GM18868 (cell line): Measurements from ENCODE around the gene EIF3I.

Experiments
- ATAC-seq: cut with Tn5 transposase; IDR thresholded peaks from one replicate; pipeline ENCODE4 v1.9.1; 2021; ENCODE audit warnings: mild to moderate bottlenecking, moderate library complexity; ENCODE audit not compliant: unreplicated experiment

Gene EIF3I

DNA sequence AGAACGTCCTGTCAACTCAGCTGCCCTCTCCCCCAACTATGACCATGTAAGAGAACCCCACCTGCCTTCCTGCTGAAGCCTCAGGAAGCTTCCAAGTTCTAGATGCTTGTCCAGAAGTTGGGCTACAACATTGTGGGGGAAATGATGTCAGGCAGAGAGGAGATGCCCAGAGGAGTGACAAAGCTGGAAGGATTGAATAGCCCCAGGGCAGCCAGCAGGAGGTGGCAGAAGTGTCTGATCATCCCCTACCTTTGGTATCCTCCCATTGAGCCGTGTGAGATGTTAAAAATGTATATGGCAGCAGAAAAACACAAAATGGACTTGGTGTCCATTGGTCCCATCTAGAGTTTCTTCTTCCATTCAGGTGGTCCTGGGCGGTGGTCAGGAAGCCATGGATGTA, 6.6 kb downstream of the EIF3I start:
- ATAC-seq, result no peak

DNA sequence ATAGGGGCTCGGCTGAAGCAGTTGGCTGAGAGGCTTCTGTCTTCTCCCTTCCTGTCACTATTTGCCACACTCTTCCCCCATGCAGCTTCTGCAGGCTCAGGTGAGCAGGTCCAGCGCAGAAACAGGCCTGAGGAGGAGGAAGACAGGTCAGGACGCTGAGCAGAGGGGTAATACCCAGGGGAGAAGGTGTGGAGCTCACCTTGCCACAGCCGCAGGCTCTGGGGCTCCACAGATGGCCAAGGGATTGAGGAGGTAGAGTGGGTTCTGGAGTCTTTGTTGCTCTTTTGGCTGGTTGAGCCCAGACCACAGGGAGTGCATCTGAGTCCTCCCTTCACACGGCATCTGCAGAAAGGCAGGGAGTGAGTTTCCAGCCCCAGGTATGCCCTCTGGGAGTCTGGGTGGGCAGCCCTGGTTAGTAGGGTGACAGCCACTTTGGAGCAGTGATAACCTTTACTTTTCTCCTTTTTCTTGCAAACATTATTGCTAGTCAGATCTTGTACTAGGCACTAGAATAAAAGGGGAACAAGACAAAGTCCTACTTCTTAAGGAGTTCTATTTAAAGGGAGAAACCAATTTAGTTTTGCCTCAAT, 9.7 kb downstream of the EIF3I start:
- no peak for ATAC-seq

GRCh38 chr1:32232558-32233304, 10.5 kb downstream of the EIF3I start:
- no peak for ATAC-seq

GRCh38 chr1:32234792-32235191, 12.6 kb downstream of the EIF3I start:
- no peak for ATAC-seq

- no peak for ATAC-seq
Observed at GRCh38 chr1:32239337-32239736, 17.1 kb downstream of the EIF3I start.

GRCh38 chr1:32239790-32240139, 17.6 kb downstream of the EIF3I start:
- no peak for ATAC-seq

GRCh38 chr1:32240140-32240951, 18.1 kb downstream of the EIF3I start:
- no peak for ATAC-seq

DNA sequence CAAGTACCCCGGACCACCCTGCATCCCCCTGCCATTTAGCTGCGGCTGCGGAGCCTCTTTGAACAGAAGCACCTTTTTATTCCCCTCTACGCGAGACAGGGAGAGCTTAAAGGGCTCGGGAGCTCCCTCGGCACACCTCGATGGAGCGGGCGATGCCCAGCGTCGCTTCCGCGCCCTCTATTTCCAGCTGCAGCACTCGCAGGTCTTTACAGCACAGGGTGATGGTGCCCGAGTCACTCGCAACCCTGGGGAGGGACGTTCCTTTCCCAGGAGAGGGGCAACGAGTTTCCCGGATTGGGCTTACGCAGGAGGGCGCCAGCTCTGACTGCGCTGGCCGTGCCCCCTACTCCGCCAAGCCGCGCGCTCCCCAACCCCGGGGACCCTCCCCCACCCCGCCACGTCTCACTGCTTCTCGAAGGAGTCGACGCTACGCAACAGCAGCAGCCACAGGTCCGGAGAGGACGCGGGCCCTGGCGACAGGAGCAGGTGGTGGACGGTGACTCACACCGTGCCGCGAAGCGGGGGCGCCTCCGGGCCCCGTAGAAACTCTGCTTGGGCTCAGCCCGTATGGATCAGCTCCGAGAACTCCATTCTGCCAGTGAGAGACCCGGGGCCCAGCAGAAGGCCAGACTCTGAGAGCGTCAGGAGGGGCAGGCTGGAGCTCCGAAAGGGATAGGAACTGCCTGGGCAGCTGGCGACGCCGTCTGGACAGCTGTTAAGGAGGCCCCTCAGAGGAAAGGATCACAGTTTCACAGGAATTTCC, 19.0 kb downstream of the EIF3I start:
- ATAC-seq, result peak; percentile 38

GRCh38 chr1:32242341-32242851, 20.2 kb downstream of the EIF3I start:
- no peak for ATAC-seq

DNA sequence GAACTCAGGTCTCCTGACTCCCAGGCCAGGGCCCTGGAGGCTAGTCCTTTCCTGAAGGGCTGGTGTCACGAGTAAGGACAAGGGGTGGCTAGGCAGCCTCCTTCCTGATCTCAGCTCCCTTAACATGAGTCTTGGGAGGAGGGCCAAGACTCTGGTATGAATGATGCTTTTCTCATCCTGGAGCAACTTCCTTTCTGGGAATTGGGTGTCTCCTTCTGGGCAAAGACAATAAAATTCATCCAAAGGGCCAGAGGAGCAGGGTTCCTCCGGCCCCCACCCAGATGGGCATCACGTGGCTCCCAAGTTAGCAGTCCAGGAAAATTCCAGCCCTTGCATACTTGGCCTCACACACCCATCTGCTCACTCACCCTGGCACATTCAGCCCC, 24.7 kb downstream of the EIF3I start, which contains the start of gene FAM167B:
Gene FAM167B, plus strand, starts transcription at position 335 of the 386 bp plus-strand sequence. CDS start 200 bp downstream, outside the sequence.
- ATAC-seq, result no peak

- no peak for ATAC-seq
Observed at GRCh38 chr1:32247452-32247851, 25.2 kb downstream of the EIF3I start.

GRCh38 chr1:32247983-32248889, 26.0 kb downstream of the EIF3I start:
- ATAC-seq, result no peak

- ATAC-seq, result peak; percentile 57
Observed at GRCh38 chr1:32249831-32250525, 27.8 kb downstream of the EIF3I start.

GRCh38 chr1:32250893-32251716, 28.9 kb downstream of the EIF3I start, which contains the start of gene LCK:
LCK (plus strand) TSS chr1:32251265; CDS start chr1:32274330, 23,065 bp downstream.
- no peak for ATAC-seq

- ATAC-seq, result no peak
Observed at GRCh38 chr1:32255072-32256071, 33.2 kb downstream of the EIF3I start.

- ATAC-seq, result no peak
Observed at GRCh38 chr1:32256473-32257226, 34.4 kb downstream of the EIF3I start.

DNA sequence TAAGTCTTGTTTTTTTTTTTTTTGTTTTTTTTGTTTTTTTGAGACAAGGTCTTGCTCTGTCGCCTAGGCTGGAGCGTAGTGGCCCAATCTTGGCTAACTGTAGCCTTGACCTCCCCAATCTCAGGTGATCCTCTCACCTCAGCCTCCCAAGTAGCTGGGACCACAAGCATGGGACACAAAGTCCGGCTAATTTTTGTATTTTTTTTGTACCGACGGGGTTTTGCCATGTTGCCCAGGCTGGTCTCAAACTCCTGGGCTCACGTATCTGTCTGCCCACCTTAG, 35.0 kb downstream of the EIF3I start:
- ATAC-seq, result no peak
